GM08714 (cell line): ENCODE results near the gene CANT1.

ENCODE experiments used
- H3K4me3 ChIP-seq: fragments of 200-500 bp; sonication (Bioruptor generic); 2 replicates; pipeline ENCODE4 v1.5.1; 2014; ENCODE audit warnings: mild to moderate bottlenecking, low read length, inconsistent platforms
- ZNF274 ChIP-seq: IDR thresholded peaks from 2 replicates; pipeline ENCODE4 v1.6.1; 2012; ENCODE audit warnings: mild to moderate bottlenecking, low read depth, low read length

The CANT1 gene

GRCh38 chr17:78981010-78981888 is 28.3 kb downstream of the CANT1 start:
- no peak overlapping the region for H3K4me3 ChIP-seq
- no peak for TF ChIP-seq ZNF274

- no peak for TF ChIP-seq ZNF274
- no peak overlapping the region for H3K4me3 ChIP-seq
These were observed 29.0 kb downstream of the CANT1 start for GRCh38 chr17:78980624-78980972.

- no peak for TF ChIP-seq ZNF274
- peak within 1 kb of the TSS; percentile 26; the same call in 1 of the 2 replicates for H3K4me3 ChIP-seq
These were observed 29.6 kb downstream of the CANT1 start, which contains the start of gene LGALS3BP for GRCh38 chr17:78979780-78980623. Gene LGALS3BP, minus strand, starts transcription at chr17:78979923. Its CDS starts 2,732 bp downstream, at chr17:78977191.

GRCh38 chr17:78977997-78978973 is 31.3 kb downstream of the CANT1 start:
- TF ChIP-seq ZNF274 = no peak
- no peak overlapping the region for H3K4me3 ChIP-seq

GRCh38 chr17:78977681-78977943 is 32.0 kb downstream of the CANT1 start:
- H3K4me3 ChIP-seq = no peak overlapping the region
- TF ChIP-seq ZNF274 = no peak

GRCh38 chr17:78976907-78977680 is 32.5 kb downstream of the CANT1 start:
- H3K4me3 ChIP-seq = no peak overlapping the region
- TF ChIP-seq ZNF274 = no peak

GRCh38 chr17:78974635-78975591 is 34.7 kb downstream of the CANT1 start:
- no peak overlapping the region for H3K4me3 ChIP-seq
- no peak for TF ChIP-seq ZNF274

GRCh38 chr17:78973792-78974520 is 35.6 kb downstream of the CANT1 start:
- H3K4me3 ChIP-seq = no peak overlapping the region
- no peak for TF ChIP-seq ZNF274

- TF ChIP-seq ZNF274 = no peak
- no peak overlapping the region for H3K4me3 ChIP-seq
These were observed 36.4 kb downstream of the CANT1 start for GRCh38 chr17:78973196-78973595.

GRCh38 chr17:78972507-78973105 is 37.0 kb downstream of the CANT1 start:
- TF ChIP-seq ZNF274 = no peak
- no peak overlapping the region for H3K4me3 ChIP-seq
